ENCODE results near the gene MED23.
A peak's percentile ranks its signal among the peaks of the same experiment; 100 is the strongest.

The MED23 gene

DNA sequence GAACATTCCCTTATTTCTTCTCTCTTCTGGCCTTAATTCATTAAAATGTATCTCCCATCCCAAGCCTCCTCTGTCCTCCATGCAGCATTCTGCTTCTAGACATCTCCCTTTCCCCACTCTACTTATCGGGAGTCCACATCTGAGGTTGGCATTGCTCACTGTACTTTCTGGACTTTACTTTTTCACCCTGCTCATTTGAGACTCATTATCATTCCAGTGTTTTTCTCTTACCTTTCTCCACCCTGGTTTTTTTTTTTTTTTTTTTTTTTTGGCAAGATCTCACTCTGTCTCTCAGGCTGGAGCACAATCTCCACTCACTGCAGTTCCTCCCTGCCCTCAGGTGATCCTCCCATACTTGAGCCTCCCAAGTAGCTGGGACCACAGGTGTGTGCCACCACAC, 13.5 kb upstream of the MED23 start:
- DNase-seq (ENCODE audit: low read depth): no peak

DNA sequence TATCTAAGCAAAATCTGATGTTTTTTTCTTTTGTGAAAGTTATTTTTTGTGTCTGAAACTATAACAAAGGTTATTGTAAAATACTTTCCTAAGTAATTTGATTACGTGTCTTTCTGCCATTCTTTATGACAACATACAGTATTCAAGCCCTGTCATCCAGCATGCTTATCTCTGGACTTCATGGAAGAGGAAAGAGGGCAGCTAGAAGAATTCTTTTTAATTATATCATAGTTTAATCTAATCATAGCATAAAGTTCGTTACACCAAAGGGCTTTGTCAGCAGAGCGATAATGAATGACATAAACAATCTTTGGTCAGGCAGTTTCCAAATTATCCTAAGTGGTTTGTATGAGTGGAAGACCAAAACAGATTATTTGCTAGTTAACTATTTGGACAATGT, 12.5 kb upstream of the MED23 start:
- no peak for DNase-seq (ENCODE audit: low read depth)

DNA sequence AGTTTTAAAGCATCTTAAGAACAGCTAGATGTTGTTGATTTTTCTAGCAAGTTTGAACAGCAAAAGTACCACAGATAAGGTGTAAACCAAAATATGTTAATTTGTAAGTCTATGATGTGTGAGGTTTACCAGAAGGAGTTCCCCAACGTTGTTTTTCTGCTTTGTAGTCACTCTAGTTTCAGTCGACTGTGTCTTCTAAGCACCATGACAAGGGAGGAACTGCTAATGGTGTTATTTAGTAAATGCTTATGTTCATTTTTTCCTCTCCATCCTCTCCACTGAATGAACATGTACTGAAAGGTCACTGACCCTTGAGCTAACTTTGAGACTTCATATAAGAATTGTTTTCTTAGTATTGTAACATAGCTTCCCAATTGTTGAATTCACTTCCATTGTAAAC, 12.1 kb upstream of the MED23 start:
- DNase-seq (ENCODE audit: low read depth): no peak

DNA sequence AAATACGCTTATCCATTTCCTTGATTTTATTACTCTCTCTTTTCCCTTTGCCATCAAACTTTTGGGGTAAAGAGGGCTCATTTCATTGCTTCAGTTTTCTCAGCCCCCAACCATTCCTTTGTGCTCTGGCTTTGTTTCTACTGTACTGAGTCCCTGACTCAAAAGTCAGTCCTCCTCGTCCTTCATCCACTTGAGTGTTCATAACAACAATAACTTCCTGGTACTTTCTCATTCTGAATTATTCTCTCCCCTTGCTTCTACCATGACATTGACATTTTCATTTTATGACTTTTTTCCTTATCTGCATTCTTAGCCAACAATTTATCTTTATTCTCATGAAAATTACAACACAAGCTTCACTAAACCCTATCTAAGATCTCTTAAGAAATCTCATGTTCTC, 10.0 kb upstream of the MED23 start:
- DNase-seq (ENCODE audit: low read depth): no peak

DNA sequence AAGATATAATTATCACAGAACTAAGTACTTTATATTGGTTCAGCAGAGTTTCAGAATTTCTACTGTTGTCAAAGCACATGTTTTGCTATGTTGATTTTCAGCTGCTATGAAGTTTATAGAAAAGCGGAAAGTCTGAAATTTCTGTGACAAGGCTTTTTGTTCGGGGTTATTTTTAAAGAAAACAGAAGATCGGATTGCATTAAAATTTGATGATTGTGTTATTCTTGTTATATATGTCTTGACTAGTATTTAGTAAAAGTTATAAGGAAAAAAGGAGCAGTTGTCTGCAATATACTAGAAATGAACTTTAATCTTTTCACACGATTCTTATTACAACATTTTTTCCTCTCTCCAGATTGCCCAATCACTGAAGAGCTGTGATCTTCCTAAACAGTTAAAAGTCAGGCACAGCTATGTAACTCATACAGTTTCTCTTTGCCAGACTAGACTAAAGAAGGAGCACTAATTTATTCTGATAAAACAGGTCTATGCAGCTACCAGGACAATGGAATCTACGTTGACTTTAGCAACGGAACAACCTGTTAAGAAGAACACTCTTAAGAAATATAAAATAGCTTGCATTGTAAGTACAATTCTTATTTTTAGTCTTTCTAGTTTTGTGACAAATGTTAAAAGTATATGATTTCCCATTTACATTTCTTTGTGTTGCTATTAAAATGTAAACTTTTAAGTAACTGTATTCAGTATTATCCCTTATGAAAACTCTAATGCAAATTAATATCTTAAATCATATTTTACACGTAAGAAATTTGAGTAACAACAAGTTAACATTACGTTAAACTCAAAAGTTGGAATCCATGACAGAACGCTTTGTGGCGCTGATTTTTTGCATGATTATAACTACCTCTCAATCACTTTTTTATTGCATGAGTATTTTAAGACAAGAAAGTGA, 9.1 kb upstream of the MED23 start, which contains the start of gene ENPP3:
Gene ENPP3, plus strand, starts transcription at position 423 of the 913 bp plus-strand sequence. Its CDS starts 83 bp downstream, at position 506.
- DNase-seq (ENCODE audit: low read depth): no peak

DNA sequence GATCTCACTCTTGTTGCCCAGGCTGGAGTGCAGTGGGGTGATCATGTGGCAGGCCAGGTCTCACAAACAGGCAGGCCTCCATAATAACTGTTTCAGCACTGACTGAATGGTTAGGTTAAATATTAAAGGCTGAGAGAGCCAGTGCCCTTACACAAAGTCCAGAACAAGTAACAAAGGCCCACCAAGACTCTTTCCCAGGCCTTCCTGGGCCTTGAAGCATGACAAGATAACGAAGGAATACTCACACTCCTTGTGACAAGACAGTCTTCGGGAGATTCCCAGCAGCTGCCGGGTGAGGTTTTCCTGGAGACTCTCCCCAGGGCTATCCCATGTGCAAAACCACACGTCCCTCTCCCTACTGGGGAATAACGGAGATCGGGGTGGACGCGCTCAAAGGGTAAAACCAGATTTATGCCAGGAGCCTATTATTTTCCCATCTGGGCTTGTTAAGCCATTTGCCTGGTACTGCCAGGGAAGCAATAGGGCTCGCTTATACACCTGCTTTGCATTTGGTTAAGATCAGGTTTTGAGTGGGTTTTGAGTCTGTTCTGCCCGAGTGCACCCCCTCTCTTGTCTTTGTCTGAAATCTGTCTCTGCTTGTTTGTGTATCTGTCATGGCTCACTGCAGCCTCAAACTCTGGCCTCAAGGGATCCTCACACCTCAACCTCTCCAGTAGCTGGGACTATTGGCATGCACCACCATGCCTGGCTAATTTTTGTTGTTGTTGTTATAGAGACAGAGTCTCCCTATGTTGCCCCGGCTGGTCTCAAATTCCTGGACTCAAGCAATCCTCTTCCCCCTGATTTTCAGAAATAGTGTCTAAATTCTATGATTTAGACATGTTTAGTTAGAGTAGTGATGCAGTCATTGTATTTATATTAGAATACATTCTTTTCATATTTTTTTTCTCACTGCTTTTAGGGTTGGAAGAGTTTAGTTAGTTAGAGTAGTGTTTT, 7.6 kb upstream of the MED23 start:
- no peak for DNase-seq (ENCODE audit: low read depth)

DNA sequence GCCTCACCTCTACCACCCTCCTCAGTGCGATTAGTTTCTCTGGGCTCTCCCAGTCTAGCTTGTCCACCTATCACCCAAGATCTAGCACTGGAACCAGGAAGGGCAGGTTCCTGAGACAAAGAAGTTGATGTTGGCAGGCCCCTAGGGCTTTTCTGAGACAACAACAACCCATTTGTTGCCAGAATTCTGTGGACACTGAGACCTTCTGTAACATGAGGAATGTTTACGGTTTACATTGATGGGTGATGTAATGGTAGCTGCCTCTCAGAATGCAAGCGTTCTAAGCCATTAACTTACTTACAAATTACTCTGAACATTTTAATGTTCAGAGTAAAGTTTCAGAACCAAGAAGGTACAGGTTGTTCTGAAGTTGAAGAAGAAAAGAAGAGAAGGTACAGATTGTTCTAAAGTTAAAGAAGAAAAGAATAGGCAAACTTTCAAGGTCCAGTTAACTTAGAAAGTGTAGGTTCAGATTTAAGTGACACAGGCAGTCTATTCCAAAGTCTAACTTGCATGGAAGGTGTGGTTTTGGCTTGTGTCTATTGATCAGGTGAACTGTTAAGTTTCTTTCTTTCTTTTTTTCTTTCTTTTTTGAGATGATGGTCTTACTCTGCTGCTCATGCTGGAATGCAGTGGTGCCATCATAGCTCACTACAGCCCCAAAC, 3.7 kb upstream of the MED23 start:
- no peak for DNase-seq (ENCODE audit: low read depth)

DNA sequence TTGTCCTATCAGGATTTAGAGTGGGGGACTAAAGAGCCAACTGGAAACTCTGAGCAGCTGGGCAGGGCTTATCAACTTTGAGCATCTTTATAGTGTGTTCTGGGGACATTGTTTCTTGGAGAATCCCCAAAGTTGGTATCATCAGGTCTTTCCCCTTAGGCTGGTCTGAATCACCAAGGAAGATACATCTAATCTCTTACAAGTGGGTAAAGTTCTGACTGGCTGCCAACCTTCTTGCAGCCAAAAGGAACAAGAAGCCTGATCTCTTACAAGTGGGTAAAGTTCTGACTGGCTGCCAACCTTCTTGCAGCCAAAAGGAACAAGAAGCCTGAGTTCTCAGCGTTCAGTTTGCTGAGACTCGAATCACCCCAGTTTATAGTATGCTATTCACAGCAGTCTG, 1.6 kb upstream of the MED23 start:
- DNase-seq (ENCODE audit: low read depth): no peak

DNA sequence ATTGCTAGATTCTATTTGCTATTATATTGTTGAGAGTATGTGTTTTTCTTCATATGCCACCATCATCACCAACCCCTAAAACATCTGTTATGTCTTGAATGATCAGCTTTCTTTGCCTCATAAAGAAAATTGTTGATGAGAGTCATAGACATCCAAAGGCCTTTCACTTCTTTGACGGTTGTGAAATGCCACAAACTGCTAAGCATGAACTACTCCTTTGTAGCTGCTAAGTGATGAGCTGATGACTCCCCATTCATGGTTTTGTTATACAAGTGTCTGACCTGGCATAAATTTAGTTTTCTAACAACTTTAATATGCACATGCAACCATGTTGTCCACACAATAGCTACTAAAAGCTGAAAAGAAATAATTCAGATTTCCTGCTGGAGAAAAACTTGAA, 684 bp upstream of the MED23 start:
- no peak for DNase-seq (ENCODE audit: low read depth)

DNA sequence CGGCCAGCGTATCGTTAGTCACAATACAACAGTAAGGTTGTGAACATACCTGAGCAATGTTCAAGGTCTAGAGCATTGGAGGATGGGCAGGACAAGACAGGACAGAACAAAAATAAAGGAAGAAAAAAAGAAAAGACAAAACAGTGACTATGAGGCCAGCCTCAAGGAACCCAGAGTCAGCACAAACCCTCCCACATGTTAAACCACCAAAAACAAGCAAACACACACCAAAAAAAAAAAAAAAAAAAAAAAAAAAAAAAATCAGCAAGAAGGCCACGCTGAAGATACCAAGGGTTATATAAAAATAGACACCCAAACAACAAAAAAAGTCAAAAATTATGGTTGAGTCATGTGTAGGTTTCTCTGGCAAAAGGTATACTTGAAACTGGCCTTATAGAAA, 12.8 kb downstream of the MED23 start:
- DNase-seq (ENCODE audit: low read depth): no peak

DNA sequence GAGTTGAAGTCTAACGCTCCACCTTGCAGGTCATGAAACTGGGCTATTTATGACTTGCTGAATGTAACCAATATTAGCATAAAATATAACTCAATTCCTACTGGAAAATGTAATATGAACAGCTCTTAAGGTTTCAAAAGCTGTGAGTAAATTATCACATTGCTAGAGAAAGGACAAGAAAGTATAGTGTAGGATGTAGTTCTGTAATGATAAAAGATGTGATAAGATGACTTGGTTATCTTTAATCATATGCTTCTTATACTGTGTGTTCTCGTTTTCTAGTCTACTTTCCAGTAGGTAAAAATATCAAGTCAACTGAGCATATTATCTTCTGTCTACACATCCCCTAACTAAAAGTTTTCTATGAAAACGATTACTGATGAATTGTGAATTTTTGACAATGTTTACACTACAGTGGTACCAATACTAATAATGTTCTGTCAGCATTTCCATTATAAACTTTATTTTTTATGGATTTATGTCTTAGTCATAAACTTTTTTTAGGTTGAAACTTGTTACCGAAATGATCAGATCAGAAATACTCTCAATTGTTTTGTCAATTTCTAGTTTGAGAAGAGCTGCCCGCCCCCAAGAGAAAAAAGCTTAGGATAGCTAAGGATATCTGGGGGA, 14.6 kb downstream of the MED23 start:
- DNase-seq (ENCODE audit: low read depth): no peak

DNA sequence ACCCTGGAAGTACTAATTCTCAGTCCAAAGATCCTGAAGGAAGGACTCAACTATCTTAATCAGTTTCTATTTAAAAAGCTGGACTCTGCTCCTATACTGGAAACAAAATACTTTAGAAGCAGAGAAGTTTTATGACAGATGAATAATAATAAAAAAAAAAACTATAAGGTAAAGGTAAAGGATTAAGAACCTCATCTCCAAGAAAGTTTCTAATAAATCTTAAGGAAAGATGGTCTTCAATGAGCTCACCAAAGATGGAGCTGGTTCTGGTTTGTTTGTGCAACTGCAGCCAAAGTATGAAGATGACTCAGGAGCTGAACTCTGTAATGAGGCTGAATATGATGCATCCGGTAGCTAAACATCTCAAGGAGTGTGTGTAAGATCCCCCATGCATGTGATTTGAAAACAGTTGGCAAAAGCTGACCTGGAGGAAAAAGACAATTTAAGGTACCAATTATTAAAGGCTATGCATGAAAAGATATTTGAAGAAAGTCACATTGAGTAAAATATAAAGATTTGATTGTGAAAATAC, 25.2 kb downstream of the MED23 start:
- peak; percentile 58 for DNase-seq (ENCODE audit: low read depth)

DNA sequence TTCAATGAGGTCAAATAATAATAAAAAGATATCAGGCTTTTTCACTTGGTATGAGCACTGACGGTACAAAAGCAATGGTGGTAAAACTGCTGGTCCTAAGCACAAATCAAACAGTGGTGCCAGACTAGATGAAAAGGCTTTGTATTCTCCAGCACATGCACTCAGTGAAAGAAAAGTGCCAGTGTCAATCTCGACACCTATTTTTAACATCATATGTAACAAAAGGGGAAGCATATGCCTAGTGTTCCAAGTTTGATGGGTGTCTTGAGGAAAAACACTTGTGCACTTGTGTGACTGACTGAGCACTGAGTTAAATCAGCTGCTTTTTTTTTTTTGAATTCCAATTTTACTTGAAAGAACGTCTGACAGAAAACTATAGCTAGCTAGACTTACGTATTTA, 27.3 kb downstream of the MED23 start:
- no peak for DNase-seq (ENCODE audit: low read depth)

DNA sequence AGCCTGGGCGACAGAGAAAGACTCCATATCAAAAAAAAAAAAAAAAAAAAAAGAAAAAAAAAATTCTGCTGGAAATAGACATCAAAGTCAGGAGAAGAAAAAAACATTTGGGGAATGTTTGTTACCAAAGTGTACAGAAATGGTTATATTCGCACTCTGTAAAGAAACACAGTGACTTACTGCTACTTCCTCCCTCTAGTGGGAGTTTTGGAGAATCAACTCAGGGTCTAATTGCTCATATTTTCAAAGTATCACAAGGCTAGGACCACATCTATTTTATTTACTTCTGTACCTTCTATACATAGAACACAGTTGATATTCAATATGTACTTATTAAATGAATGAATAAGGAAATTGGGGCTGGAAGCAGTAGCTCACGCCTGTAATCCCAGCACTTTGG, 30.6 kb downstream of the MED23 start:
- no peak for DNase-seq (ENCODE audit: low read depth)

DNA sequence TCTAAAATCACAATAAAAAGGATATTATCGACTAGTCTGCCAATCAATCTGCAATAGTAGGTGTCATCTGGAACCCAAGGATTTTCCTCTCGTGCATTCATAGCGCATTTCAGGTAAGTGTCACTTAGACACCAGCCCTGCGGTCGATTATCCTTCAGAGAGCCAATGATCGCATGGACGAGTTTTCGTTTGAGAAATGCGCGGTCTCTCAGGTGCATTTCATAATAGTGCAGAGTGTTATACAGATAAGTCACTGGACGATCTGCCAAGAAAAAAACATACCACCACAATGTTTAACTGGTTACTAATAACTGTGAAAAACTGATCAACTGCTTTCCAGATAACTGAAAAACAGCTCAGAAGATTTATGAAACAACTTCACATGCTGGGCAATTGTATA, 34.0 kb downstream of the MED23 start:
- no peak for DNase-seq (ENCODE audit: low read depth)

DNA sequence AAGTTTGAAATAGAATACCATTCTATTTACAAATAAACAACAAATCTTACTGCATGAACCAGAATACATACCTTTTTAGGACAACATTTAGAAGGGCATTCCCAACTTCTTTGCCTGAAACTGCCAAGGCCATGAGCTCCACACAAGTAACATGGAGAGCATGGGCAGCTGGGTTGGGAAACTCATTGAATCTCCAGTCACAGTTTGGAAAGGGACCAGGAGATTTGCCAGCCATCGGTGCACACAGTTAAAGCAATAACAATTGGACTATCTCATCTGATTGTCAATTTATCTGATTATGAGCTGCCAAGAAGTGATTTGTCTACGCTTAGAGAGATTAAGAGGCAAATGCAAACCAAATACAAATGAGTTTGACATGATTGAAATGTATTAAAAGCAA, 35.1 kb downstream of the MED23 start:
- no peak for DNase-seq (ENCODE audit: low read depth)

DNA sequence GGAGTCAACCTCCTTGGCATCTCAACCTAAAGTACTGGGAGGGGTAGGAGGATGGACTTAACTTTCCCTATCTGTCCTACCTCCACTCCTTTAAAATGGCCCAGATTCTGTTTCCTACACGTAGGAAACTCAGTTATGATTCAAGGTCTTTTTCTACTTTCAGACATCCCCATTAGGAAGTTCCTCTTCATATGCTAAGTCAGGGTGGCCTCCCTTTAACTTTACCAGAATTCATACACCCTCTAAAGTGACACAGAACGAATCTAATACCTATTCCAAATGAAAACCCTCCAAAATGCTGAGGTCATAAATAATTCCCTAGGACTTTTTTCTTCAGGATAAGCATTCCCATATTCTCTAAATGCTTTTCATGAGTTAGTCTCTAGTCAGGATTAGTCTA, 39.4 kb downstream of the MED23 start:
- no peak for DNase-seq (ENCODE audit: low read depth)

DNA sequence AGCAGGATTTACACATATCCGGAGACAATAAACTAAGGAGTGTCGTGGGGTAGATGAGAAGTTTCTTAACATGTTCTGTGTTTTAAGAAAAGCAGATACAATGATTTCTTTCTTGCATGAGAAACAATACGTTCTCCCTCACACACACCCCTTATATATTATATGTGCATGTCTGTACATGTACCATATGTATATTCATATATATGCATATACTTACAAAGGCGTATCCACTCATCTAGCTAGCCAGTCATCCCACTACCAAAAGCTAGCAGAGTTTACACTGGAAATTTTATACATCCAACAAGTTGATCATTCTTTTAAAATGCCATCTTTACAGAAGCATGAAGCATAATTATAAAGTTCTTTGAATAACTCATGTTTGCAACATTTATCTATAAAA, 40.1 kb downstream of the MED23 start:
- no peak for DNase-seq (ENCODE audit: low read depth)

DNA sequence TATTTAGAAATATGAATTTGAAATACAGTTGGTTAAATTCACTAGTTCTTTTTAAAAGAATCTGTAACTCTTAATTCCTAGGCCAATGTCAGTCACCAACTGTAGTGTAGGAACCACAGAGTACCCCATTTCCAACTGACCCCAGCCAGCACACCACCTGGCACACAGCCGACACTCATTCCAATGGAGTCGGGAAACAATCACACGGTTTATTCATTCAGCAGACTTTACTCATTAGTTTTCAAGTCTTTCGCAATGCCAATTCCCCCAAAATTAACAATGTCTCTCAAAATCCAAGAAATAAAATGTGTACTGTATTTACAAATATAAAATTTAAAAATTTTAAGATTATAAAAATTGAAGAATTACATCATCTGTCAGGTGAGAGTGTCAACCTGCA, 41.5 kb downstream of the MED23 start:
- no peak for DNase-seq (ENCODE audit: low read depth)

DNA sequence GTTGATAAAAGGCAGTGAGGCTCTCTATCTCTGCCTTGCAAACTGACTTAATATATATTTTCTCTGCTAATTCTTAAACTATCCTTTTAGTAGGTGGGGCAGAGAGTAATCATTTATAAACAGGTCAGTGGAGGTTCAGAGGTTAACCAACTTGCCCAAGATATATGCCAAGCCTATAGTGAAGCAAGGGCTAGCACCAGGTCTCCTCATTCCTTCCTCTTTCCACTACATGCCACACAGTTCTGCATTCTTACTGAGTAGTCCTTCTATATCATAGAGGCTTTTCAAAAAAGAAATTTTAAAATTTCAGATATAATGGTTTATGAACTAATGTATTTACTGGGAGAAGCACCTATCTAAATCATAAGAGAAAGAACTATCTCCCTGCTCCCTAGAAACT, 46.5 kb downstream of the MED23 start:
- no peak for DNase-seq (ENCODE audit: low read depth)

DNA sequence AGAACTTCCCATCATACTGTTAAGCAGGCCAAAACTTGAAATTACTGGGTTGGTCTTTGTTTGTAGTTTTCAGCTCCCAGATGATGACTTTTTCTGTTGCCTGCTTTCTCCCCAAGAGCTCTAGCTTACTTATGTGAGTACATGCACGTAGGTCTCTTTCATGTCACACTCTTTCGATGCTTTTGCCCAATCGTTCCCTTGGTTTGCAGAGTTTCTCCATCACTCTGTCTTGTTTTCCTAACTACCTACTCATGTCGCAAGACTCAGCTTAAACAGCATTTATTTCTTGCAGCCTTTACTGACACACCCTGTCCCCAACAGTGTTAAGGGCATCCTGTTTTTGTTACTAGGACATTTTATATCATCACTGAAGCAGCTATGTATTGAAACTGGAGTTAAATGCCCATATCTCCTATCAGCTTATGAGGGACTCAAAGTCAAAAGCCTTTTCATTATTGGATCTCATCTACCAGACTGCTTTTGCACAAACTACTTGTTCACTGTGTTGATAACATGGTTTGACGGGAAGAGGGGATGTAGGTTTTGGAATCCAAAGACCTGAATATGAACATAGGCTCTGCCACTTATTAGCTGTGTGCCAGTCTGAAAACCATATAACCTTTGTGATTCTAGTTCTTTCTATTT, 52.1 kb downstream of the MED23 start:
- no peak for DNase-seq (ENCODE audit: low read depth)
